Amniotic epithelial cell (primary cell): ENCODE measurements around the gene TIMM10B.
A peak's percentile ranks its signal among the peaks of the same experiment; 100 is the strongest.

Source experiments
- DNase-seq: peaks from one replicate; pipeline ENCODE4 v3.0.0-alpha.2; 2010; ENCODE audit warnings: low read depth

Gene TIMM10B

DNA sequence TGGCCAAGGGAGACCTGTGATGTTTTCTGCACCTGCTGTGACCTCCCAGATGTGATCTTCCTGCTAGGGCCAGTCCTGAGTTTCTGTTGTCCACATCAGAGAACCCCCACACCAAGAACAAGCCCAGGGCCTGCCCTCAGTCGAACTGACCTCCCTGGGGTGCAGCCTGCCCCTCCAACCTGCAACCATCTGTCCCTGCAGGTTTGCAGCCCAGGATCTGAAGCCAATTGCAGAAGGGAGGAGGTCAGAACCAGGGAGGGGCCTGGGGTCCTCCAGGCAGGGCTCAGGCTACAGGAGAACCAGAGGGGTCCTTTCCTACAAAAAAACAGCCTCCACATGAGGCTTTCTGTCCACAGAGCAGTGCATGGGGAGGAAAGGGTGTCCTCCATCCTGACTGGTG, 8.4 kb upstream of the TIMM10B start:
- DNase-seq, result no peak

DNA sequence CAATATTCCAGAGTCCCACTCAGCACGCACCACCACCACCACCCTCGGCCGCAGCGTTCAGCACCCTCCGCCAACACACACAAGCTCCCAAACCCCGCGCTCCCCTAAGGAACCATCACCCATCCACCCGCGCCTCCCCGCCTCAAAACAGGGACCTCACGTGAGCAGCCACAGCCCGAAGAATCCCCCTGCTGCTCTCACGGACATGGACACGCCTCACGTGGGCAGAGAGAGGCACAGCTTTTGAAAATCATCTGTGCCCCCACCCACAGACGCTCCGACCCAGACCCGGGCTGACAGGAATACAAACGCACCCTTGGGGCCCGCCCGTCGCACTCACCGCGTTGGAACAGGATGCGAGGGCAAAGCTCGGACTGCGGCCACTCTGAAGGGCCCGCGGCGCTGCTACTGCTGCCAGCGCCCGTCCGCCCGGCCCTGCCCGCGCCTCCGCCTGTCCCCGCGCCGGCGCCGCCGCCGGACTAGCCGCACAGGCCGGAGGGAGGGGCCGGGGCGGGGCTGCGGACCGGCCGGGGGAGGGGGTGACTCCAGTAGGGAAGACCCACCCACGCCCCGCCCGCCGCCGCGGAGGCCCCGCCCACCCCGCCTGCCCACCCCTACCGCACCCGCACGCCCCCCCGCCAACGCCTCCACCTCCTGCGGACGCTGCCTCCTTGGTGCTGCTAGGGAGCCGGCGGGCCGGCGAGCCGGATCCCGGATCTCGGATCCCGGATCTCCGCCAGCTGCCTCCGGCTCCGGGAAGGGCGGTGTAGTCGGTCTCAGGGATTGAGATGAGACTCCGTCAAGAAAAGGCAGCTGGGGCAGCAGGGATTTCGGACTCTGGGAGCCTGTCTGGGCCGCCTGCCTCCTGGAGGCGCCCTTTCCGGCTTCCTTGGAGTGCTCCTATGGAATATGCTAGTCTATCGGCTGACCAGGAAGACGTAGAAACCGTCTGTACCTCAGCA, 7.6 kb upstream of the TIMM10B start, which contains the start of gene TRIM3:
TRIM3 (minus strand) TSS at position 491 of the 962 bp plus-strand sequence. CDS start 8,246 bp downstream, outside the sequence.
- DNase-seq, result peak; percentile 78

DNA sequence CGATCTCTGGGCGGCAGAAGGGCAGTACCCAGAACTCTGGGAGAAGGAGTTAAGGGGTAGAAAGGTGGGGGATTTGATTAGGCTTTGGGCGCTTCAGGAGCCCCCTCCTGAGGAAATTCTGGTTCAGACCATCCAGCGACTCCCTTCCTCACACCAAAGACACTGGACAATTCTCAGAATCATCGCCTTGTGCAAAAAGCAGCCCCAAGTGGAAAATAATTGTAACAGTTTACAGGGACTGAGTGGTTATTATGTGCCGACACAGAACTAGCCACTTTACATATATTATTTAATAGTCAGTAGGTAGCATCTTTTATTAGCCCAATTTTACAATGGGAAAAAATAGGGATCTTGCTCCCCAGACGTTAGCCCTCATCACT, 6.9 kb upstream of the TIMM10B start:
- DNase-seq, result no peak

DNA sequence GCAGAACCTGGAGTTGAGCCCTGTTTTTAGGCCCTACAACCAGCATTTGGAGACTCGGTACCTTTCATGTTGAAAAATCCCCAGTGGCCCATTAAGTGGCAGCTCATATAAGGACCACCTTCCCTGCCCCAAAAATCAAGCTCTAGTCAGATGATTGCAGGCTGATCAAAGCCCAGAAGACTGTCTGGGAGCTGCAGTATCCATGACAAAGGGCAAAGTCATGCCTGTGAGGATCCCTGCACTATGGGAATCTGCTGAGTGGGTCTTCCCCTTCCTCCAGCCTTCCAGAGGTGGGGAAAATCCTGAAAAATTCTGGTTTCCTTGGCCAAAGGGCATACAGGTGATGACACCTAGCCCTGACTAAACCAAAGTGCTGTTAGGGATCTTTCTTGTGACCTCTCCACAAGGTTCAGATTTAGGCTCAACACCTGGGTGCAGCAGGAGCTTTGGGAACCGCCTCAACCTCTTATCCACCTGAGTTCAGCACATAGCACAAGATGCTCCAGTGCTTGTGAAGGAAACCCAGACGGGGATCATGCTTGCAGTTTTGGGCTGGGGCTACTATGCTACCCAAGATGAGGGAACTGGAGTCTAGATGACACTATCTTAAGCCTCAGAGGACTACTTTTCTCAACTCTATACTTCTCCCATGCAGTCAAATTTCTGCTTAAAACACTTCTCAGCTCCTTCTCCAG, 6.3 kb upstream of the TIMM10B start:
- DNase-seq, result no peak

DNA sequence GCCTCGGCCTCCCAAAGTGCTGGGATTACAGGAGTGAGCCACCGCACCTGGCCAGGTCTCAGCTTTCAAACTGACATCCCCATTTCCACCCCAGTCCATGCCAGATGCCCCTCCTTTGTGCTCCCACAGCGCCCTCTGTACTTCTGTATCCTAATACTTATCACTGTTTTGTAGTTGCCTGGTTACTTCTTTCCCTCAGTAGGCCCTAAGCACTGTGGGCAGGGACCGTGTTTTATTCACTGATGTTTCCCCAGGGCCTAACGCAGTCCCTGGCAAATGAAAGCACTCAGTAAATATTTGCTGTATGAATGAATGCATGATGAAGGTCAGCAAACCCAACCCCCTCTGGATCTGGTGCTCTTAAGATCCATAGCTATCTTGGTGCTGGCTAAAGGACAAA, 5.4 kb upstream of the TIMM10B start:
- DNase-seq, result no peak

DNA sequence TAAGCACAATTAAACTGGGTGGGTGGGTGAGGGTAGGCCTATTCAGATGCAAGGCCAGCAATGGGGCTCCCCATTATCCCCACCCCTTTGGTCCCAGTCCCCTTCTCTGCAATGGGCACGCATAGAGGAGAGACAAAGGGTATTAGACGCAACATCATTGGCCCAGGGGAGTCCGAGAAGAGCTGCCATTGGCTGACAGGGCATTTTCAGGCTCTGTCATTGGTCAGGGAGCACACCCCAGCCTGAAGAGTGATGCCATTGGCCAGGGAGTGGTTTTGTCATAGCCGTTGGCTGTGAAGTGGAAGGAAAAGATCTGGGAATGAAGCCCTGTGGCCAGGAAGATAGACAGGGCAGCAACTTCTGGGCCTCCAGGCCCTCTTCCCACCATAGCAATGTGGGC, 4.7 kb upstream of the TIMM10B start:
- no peak for DNase-seq

DNA sequence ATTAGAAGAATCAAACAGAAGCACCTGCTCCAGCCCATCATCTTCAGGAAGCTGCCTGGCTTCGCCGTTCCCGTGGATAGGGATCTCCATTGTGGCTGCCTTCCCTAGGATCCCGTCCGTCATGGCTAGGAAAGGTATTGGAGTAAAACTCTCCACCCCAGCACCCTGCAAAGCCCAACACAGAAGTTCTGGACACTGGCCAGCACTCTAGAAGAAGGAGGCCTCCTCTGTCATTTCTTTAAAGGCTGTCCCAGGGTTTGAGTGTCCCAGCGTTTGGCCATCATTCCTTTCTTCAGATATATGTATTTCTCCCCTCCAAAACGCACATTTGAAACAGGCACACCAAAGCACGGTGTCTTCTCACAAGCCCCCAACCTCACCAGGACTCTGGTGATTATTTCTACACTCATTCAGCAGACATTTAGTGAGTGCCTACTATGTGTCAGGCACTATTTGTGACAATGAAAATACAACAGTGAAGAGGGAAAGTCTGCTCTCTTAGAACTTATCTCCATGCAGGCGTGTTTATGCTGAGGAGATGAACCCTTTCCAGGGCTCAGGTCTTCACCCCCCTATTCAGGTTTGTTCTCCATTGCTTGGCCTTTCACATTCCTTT, 894 bp upstream of the TIMM10B start:
- no peak for DNase-seq

DNA sequence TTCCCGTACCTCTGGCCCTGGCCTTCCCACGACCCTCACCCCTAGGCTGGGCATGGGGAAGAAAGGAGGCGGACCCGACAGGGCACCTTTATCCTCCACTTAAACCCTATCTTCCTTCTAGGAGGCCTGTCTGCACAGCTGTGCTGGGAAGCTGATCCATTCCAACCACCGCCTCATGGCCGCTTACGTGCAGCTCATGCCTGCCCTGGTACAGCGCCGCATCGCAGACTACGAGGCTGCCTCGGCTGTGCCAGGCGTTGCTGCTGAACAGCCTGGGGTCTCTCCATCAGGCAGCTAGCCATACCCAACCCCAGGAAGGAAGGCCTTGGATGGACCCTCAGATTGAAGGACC, 599 bp downstream of the TIMM10B start:
- no peak for DNase-seq

DNA sequence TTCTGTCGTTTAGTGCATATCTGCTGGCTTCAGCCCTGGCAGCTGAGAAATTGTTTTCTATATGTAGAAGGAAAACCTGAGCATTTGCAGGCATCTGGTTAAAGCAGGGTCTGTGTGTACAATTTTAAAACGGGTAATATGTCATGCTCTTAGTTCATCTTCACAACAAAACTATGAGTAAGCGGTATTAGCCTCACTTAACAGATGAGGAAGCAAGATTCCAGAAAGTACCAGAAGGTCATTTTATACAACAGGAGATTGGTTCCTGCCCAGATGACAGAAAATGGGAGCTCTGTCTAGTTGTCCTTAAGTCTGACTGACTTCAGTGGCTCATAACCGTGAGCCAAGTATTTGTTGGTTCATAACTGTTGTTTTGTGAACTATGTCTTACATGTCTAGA, 1.1 kb downstream of the TIMM10B start:
- no peak for DNase-seq

DNA sequence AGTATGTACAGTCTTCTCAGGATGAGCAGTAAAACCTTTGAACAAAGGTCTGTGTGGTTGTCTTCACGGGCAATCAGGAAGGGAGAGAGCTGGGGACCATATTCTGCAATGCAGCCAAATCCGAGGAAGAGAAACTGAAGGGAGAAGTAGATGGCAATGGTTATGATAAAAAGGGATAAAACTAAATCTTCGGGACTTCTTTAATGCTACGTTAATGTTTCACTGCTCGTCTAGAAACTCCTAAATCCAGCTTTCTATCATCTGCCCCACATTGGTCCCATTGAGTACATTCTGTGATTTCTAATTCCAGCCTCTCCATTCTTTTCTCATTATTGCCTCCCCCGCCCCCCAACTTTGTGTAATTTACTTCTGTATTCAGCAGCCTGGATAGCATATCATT, 1.7 kb downstream of the TIMM10B start:
- no peak for DNase-seq

DNA sequence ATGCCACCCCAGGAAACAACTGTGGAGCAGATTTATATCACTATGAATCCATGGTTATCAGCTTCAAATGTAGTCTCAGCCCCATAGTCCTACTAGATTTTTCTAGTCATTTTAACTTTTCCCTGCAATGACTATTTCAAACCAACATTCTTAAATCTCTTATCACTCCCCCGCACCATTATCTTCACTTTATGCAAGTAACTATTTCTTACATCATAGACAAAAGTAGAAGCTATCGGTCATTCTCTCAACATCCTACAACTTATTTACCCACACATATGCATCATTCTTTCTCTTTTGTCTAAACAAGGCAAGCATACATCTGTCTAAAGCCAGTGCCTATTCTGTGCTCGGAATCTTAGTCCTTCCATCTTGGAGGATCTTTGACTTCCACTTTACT, 4.4 kb downstream of the TIMM10B start:
- peak; percentile 88 for DNase-seq

DNA sequence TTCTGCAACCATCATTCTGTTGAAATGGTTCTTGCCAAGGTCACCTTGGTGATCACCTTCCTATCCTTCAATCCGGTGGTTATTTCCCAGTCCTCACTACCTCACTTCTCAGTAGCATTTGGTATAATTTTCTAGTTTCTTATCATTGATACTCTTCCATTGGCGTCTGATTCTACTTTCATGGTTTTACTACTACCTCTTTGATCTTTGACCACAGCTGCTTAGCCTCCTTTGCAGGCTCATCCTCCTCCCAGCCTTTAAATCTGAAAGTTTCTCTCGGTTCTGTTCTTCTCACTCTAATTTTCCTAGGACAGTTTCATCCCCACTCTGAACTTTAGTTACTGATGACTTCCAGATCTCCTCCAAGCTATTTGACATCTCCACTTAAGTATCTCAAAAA, 5.0 kb downstream of the TIMM10B start:
- DNase-seq, result no peak

DNA sequence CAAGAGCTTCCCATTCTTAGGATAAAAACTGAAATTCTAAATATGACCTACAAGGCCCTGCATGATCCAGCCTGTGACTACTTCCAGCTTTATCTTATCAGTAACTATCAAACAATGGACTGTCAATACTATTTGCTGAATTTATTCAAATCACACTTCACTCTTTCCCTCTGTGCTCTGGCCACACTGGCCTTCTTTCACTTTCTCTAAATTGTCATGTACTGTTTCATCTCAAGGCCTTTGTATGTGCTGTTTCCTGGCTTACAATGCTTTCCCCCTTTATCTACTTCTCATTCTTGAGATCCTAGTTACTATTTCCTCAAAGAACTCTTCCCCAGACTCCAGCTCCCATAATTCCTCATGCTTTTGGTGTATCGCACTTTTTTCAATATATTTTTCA, 5.6 kb downstream of the TIMM10B start:
- DNase-seq, result no peak

DNA sequence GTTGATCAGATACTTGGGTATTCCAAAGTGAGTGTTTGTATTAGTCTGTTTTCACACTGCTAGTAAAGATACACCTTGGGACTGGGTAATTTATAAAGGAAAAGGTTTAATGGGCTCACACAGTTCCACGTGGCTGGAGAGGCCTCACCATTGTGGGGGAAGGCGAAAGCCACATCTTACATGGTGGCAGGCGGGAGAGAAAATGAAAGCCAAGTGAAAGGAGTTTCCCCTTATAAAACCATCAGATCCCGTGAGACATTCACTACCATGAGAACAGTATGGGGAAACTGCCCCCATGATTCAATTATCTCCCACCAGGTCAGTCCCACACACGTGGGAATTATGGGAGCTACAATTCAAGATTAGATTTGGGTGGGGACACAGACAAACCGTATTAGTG, 7.0 kb downstream of the TIMM10B start:
- no peak for DNase-seq

DNA sequence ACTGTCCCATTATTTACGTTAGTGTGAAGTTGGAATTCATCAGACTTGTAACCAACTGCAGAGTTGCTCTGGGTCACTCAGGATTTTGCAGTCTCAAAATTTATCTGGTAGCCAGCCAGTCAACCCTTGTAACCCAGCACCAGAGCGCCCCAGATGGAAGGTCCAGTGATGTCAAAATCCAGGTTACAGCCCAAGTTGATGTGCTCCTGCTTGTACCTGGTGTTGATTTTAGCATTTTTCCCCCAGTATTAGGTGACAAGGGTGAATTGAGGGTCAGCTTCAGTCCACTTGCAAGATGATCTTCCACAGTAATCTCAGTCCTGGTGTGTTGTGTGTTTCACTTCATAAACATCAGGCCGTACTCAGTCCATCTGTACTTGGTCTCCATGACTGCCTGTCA, 7.5 kb downstream of the TIMM10B start:
- no peak for DNase-seq

DNA sequence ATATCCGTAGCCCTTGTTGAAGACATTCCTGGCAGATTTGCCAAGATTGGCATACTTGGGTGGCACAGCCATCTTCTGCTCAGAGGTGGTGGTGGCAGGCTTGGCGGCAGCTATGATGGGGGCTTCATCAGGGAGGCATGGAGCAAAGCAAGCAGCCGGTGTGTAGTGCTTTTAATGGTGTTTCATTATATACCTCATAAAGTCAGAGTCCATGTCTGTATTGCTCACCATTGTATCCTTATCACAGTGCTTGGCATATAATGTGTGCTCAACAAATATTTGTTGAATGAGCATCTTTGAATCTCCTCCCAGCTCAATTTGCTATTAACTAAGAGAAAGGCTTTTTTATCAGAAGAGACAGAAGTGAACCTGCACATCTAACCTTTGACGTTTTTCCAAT, 8.0 kb downstream of the TIMM10B start:
- DNase-seq, result no peak

DNA sequence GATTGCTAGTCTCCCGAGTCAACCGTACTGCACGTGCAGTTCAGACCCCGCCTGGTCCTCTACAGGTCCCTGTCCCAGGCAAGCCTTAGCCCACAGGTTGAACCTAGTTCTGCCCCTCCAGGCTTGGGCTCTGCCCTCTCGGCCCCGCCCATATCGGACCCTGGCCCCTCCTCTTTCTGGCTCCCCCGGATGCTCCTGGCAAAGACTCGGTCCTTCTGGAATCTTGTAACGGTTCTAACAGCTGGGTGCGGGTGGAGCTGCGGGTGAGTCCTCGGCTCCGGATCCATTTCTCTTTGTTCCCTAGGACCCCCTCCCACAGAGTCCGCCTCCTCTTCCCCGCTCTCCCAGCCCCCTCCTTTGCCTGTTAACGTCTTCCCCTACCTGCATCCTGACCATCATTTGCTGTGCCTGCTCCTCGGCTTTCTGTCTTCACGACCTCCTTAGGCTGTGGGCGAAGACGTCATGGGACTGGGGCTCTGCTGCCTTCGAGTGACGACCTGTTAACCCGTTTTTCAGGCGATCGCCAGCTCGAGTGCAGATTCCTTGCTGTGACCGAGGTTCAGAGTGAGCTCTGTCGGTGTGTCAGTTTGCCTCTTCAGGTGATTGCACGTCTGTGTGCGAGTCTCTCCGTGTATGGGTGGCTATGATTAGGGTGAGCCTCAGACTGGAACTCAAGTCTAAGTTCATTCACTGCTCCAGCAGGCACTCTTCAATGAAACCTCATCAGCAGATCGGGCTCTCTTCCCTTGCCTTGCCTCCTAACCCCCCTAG, 16.0 kb downstream of the TIMM10B start, which contains the start of gene DNHD1:
DNHD1 (plus strand) TSS at position 212 of the 771 bp plus-strand sequence. CDS start 936 bp downstream, outside the sequence.
- DNase-seq, result no peak

DNA sequence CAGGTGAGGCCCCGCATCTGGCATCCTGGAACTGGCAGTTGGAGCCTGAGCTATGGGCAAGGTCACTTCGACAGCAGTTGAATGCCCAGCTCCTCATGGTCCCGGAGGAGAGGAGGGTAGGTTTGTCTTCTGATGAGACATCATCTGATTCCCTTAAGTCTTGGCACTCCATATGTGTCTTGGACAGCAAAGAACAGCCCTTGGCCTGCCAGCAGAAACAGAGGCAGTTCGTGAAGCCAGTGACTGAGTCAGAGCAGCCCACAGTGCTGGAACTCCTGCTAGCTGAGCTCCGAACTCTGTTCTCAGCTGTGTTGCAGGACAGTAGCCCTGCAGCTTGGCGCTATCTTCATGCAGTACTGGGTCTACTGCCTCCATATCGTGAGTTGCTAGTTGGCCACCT, 16.8 kb downstream of the TIMM10B start:
- no peak for DNase-seq

DNA sequence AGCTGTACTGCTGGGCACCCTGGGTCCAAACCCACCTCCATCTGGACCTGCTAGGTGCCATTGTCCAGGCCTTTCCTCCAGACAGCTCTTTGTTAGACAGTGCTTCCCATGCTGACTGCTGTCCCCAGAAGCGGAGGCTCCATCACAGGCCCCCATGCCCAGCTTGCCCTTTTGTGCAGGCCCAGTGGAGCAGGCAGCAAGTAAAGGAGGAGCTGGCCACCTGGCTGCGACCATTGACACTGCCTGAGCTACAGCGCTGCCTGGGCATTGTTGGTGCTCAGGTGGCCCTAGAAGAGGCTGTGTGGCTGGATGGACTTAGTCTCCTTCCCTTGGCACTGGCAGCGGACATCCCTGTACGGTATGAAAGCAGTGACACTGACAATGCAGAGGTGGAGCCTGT, 17.2 kb downstream of the TIMM10B start:
- no peak for DNase-seq

DNA sequence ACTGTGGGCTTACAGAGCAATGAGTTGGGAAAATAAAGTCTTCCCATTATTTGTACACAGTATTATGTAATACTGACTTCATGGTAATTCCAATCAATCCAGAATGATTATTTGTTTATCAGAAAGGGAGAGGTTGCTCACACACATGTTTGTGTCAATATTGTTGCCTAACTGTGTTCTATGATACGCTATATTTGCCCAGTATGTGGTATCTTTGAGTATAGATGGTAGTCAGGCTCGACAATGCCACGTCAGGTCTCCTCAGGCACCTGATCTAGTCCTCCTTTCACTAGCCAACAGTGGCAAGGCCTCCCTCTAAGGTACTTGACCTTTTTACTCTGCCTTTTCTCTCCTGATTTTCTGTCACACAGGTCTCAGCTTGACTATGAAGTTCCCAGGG, 21.1 kb downstream of the TIMM10B start:
- DNase-seq, result no peak

DNA sequence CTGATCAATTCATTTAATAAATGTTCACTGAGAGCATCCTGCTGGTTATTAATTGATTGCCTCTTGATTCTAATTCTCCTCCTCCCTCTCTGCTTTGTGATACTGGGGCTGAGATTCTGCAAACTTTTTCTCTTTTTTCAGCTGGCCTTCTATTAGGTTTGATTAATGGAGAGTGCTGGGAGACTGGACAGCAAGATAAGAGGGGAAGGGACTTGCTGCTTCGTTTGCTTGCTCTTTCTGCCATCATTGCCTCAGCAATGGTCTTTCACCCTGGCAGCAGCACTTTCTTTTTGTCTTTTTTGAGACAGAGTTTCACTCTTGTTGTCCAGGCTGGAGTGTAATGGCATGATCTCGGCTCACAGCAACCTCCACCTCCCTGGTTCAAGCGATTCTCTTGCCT, 22.9 kb downstream of the TIMM10B start:
- no peak for DNase-seq

DNA sequence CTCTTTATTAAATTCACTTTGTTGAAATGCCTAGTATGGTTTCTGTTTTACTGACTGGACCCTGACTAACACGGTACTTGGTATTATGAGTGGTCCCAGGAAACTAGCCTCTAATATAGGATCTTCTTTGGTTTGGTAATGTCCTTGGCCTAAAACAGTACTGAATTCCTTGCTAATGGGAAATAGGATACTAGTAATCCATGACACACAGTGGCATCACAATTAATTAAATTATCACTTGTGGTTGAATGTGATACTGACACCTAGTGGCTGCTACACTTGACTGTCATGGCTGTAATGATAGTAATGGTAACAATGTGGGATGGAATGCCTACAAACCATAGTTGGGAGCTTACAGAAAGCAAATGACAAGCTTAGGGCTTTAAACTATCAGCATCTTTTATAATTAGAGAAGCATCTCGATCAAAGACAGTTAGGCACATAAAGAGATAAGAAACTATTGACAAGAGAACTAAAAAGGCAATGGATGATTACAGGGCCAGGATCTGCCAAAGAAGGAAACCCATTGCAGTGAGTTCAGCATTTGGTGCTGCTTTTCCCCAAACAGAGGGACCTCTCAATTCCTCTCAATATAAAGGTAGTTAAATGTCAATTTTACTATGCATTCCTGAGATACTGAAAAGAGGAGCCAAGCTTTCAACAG, 24.4 kb downstream of the TIMM10B start:
- DNase-seq, result peak; percentile 70
